Tibial nerve (tissue), 4 donors: ENCODE data around the gene CAMK1. TPM values are rescaled to one million over a fixed set of nuclear protein-coding genes. Genes with fewer than 3 reads are reported as not detected.

Source experiments
- DNase-seq, 2 donors: peaks; one replicate each; pipeline ENCODE4 v3.0.0-alpha.2; 2019; ENCODE audit warnings: low spot score in 2 of 2
- H3K27ac ChIP-seq, 4 donors: fragments of 200-600 bp; sonication (generic) in 3 of 4; one replicate each; pipeline ENCODE4 v1.5.1; 2017 to 2019; ENCODE audit warnings: mild to moderate bottlenecking in 1 of 4
- H3K27me3 ChIP-seq, 2 donors: fragments of 200-600 bp; sonication (generic) in 1 of 2; one replicate each; pipeline versions ENCODE4 v1.5.1 to v1.6.0; 2017 to 2019
- H3K36me3 ChIP-seq, 3 donors: fragments of 200-600 bp; sonication (generic); one replicate each; pipeline ENCODE4 v1.5.1; 2018 to 2019
- H3K4me1 ChIP-seq, 4 donors: fragments of 200-600 bp; sonication (generic) in 3 of 4; one replicate each; pipeline ENCODE4 v1.5.1; 2017 to 2019
- H3K4me3 ChIP-seq, 4 donors: fragments of 200-600 bp; sonication (generic) in 3 of 4; one replicate each; pipeline ENCODE4 v1.5.1; 2017 to 2019; ENCODE audit warnings: mild to moderate bottlenecking in 1 of 4, moderate library complexity in 1 of 4
- H3K9me3 ChIP-seq, 4 donors: fragments of 200-600 bp; sonication (generic) in 3 of 4; one replicate each; pipeline ENCODE4 v1.5.1; 2017 to 2019
- EP300 ChIP-seq, 2 donors: sonication (generic); formaldehyde crosslinking; IDR thresholded peaks; one replicate each; pipeline ENCODE4 v1.6.1; 2017; ENCODE audit warnings: antibody characterized with exemption in 2 of 2, mild to moderate bottlenecking in 1 of 2
- POLR2A ChIP-seq, 2 donors: fragments of 450-650 bp; IDR thresholded peaks; one replicate each; pipeline ENCODE4 v1.6.1; 2017; ENCODE audit warnings: antibody characterized with exemption in 2 of 2, mild to moderate bottlenecking in 2 of 2, moderate library complexity in 2 of 2
- WGBS, 2 donors: methylation state at CpG; one replicate each; pipeline ENCODE4 v1.1.5; 2018; 5-methylcytosine and 5-hydroxymethylcytosine counted together
- total RNA-seq, 4 donors: library from RNA; depleted of rRNA; stranded (reverse); fragments of >200 nt; gene quantifications; one replicate each; pipeline ENCODE4 v1.1.0, GENCODE V29; 2016
- TF ChIP-seq, protein P1 (sequence below), 5 experiments: fragments of 200-600 bp in 3 of 5; fragments of 450-650 bp in 2 of 5; sonication (generic) in 3 of 5; IDR thresholded peaks; one replicate each; pipeline ENCODE4 v1.5.1; 2016 to 2019; ENCODE audit warnings: antibody characterized with exemption in 5 of 5, mild to moderate bottlenecking in 3 of 5, moderate library complexity in 2 of 5

Gene CAMK1
- total RNA-seq, 4 donors from 2014 or later, result 60.3 to 94.8 (median 72.2) TPM

DNA sequence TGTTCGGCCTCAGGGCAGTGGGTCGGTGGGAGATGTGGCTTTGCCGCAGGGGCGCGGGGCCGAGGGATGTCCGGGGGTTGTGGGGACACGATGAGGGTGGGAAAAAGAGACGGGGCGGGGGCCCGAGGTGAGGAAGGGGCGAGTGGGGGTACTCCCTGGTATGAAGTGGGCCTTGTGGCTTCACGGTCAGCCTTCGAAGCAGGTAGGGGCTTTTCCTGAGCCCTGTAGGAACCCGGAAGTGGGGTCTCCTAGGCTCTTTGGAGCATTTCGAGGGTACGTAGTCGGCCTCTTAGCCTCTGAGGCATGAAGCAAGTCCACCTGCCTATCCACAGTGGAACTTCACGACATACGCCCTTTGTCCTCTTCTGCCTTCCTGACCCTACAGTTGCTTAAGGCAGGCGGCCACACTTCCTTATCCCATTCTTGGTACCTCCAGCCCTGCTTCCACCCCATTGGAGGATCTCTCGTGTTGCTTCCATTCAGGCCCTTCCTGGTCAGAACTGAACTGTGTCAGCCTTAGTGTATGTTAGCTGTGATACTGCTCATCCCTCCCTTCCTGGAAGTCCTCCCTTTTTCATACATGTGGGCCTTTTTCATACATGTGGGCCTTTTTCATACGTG lies 23.5 kb upstream of the CAMK1 start:
- WGBS, 2 donors, result 0% methylated on average over 22 to 23 of the region's 23 CpGs
- Histone ChIP-seq H3K36me3 (peaks cover 0 to 61% (median 2%) of the 10 kb centered on the region in 3 donors), H3K27me3 (no peaks in the 10 kb centered on the region), H3K9me3 (no peaks in the 10 kb centered on the region), H3K27ac (peak overlapping the region; percentile 90 to 99 (median 98)), H3K4me3 (peak overlapping the region; percentile 90 to 99 (median 98)), H3K4me1 (peaks cover 0 to 60% (median 28%) of the 10 kb centered on the region in 4 donors)
- no peak for DNase-seq
- TF ChIP-seq POLR2A (IDR thresholded peaks at IDR 0.05) (no peak), EP300 (IDR thresholded peaks at IDR 0.05) (no peak)
- TF ChIP-seq, protein P1, sequence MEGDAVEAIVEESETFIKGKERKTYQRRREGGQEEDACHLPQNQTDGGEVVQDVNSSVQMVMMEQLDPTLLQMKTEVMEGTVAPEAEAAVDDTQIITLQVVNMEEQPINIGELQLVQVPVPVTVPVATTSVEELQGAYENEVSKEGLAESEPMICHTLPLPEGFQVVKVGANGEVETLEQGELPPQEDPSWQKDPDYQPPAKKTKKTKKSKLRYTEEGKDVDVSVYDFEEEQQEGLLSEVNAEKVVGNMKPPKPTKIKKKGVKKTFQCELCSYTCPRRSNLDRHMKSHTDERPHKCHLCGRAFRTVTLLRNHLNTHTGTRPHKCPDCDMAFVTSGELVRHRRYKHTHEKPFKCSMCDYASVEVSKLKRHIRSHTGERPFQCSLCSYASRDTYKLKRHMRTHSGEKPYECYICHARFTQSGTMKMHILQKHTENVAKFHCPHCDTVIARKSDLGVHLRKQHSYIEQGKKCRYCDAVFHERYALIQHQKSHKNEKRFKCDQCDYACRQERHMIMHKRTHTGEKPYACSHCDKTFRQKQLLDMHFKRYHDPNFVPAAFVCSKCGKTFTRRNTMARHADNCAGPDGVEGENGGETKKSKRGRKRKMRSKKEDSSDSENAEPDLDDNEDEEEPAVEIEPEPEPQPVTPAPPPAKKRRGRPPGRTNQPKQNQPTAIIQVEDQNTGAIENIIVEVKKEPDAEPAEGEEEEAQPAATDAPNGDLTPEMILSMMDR (IDR thresholded peaks at IDR 0.05), result no peak

DNA sequence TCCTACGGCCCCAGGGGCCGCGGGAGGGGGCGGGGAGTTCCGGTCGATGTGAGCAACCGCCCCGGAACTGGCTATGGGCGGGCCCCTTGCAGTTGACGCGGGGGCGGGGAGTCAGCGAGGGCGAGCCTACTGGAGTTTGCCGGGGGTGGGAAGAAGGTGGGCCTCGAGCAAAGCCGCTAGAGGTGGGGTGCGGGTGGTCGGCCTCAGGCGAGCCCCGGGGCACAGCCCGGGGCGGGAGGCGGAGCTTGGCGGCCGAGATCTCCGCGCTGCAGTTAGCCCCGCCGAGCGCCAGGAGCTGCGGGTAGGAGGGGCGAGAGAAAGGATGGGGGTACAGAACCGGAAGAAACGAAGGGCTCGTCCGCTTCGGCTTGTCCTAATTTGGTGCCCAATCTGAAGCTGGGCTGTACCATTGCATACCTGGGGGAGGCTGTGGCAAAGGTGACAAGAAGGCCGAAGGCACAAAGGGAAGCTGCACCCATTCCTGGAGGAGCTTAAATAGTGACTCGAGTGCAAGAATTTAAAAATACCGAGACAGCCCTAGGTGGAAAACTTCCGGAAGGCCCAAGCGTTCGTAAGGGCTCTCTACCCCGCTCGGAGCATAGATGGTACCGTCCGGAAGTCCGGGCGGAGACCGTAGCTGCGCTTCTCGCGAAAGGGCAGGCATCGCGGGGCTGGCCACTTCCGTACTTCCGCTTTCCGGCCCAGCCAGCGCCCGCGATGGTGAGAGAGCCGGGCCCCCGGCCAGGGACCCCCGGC lies 22.8 kb upstream of the CAMK1 start, which contains the start of the genes ARPC4 and TADA3:
TSS of gene ARPC4 (plus strand) at position 678 of the 756 bp plus-strand sequence. CDS start at position 718, 40 bp downstream.
TSS of gene TADA3 (minus strand) at position 69 of the 756 bp plus-strand sequence. CDS start 1,007 bp downstream, outside the sequence.
- TF ChIP-seq, protein P1 (IDR thresholded peaks at IDR 0.05), result peak in 3 of 5 experiments; percentile 12 to 69 (median 42)
- TF ChIP-seq EP300 (IDR thresholded peaks at IDR 0.05) (peak; percentile 54 to 82), POLR2A (IDR thresholded peaks at IDR 0.05) (peak in 1 of 2 donors; percentile 51)
- H3K4me1 ChIP-seq, result peaks cover 0 to 58% (median 28%) of the 10 kb centered on the region in 4 donors

DNA sequence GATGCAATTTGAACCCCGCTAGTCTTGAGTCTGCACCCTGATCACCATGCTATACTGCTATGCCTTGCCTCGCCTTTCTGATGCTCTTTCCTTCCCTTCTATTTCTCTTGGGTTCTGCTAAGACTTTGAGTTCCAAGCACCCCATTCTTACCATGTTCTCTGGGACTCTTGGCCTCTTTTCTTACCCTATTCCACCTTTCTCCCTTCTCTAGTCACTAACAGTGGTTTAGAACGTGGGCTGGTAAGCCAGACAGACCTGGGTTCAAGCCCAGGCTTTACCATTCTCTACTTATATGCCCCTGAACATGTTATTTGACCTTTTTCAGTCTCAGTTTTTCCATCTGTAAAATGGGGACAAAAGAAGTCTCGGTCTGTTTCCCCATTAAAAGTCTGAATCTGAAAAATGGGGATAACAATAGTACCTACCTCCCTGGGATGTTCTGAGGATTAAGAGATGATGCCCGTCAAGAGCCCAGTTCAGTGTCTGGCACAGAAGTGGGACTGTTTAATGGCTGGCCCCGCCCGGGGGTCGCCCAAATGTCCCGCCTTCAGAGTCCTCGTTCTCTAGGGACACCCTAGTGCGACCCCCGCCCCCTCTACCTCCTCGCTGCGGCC lies 22.1 kb upstream of the CAMK1 start:
- H3K9me3 ChIP-seq, result no peaks in the 10 kb centered on the region
- H3K27ac ChIP-seq, result peak overlapping the region; percentile 90 to 99 (median 98)
- peaks cover 0 to 61% (median 0%) of the 10 kb centered on the region in 3 donors for H3K36me3 ChIP-seq

More for the DNA sequence above, 22.8 kb upstream of the CAMK1 start, which contains the start of the genes ARPC4 and TADA3:
- DNase-seq, result peak; percentile 87 to 88
- peak within 1 kb of the TSS; percentile 90 to 99 (median 98) for H3K4me3 ChIP-seq
- H3K27ac ChIP-seq, result peak within 1 kb of the TSS; percentile 90 to 99 (median 98)
- H3K9me3 ChIP-seq, result no peaks in the 10 kb centered on the region
- H3K27me3 ChIP-seq, result no peaks in the 10 kb centered on the region
- WGBS, 2 donors, result 0 to 1% methylated on average over 63 to 65 of the region's 65 CpGs
- H3K36me3 ChIP-seq, result peaks cover 0 to 61% (median 0%) of the 10 kb centered on the region in 3 donors

DNA sequence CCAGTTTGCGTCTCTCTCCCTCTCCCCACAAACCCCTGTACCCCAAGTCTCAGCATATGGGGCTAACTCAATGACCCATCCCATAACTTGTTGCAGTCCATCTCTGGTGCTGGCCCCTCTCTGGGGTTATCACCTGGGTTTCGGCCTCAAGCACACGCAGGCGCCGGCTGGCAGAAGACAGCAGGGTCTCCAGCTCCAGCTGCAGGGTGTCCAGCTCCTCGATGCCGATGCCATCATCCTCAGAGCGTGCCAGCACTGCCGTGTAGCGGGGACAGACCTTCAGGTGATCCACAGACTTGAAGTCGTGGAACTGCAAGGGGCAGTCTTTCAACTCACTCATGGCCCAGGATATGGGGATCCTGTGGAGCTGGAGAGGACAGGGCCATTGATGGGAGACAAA lies 21.4 kb upstream of the CAMK1 start:
- DNase-seq, result no peak
- peaks cover 0 to 46% (median 26%) of the 10 kb centered on the region in 4 donors for H3K4me1 ChIP-seq
- no peaks in the 10 kb centered on the region for H3K27me3 ChIP-seq
- 88 to 92% methylated on average over 10 to 11 of the region's 11 CpGs for WGBS, 2 donors
- no peaks in the 10 kb centered on the region for H3K9me3 ChIP-seq
- peak overlapping the region in 1 of 4 donors; percentile 99 for H3K27ac ChIP-seq
- no peak overlapping the region for H3K4me3 ChIP-seq
- peaks cover 0 to 64% (median 0%) of the 10 kb centered on the region in 3 donors for H3K36me3 ChIP-seq
- TF ChIP-seq EP300 (IDR thresholded peaks at IDR 0.05), result no peak
- TF ChIP-seq, protein P1 (IDR thresholded peaks at IDR 0.05), result no peak
- TF ChIP-seq POLR2A (IDR thresholded peaks at IDR 0.05), result no peak

More for the DNA sequence above, 22.1 kb upstream of the CAMK1 start:
- peaks cover 0 to 51% (median 28%) of the 10 kb centered on the region in 4 donors for H3K4me1 ChIP-seq
- WGBS, 2 donors, result 14 to 20% methylated on average over 10 to 14 of the region's 14 CpGs
- H3K4me3 ChIP-seq, result peak overlapping the region; percentile 90 to 99 (median 98)
- no peak for DNase-seq
- H3K27me3 ChIP-seq, result no peaks in the 10 kb centered on the region
- TF ChIP-seq EP300 (IDR thresholded peaks at IDR 0.05) (no peak), POLR2A (IDR thresholded peaks at IDR 0.05) (no peak)
- TF ChIP-seq, protein P1 (IDR thresholded peaks at IDR 0.05), result no peak
